ENCODE results near the gene ELFN1.

DNA sequence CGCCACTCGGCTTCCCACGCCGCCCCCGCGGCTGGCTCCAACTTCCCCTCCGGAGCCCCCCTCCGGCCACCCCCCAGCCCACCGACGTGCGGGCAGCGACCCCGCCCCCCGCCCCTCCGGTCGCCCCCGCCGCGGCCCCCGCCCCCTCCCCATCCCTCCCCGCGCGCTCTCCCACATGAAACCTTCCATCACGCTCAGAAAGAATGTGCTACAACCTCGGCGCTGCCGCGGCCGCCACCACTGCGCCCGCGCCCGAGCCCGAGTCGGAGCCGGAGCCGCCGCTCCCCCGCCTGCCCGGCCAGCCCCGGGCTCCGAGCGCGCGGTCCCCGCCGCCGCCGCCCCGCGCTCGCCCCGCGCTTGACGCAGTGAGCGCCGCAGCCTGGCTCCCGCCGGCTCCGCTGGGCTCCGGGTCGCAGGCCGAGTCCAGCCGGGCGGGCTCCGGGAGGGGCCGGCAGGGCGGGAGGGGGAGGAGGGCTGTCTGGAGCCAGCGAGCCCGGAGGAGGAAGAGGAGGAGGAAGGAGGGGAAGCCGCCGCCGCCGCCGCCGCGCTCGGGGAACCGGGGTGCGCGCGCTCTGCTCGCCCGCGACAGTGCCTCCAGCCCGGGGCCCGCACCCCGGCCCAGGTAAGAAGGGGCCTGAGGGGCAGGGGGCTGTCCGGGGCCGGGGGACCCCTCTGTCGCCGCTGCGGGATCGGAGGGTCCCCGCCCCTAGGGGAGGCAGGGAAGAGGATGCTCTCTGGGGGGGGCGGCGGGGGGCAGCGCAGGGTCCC lies 4.3 kb upstream of the ELFN1 start:
- TF ChIP-seq, protein P1, sequence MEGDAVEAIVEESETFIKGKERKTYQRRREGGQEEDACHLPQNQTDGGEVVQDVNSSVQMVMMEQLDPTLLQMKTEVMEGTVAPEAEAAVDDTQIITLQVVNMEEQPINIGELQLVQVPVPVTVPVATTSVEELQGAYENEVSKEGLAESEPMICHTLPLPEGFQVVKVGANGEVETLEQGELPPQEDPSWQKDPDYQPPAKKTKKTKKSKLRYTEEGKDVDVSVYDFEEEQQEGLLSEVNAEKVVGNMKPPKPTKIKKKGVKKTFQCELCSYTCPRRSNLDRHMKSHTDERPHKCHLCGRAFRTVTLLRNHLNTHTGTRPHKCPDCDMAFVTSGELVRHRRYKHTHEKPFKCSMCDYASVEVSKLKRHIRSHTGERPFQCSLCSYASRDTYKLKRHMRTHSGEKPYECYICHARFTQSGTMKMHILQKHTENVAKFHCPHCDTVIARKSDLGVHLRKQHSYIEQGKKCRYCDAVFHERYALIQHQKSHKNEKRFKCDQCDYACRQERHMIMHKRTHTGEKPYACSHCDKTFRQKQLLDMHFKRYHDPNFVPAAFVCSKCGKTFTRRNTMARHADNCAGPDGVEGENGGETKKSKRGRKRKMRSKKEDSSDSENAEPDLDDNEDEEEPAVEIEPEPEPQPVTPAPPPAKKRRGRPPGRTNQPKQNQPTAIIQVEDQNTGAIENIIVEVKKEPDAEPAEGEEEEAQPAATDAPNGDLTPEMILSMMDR (IDR thresholded peaks at IDR 0.05): no peak
- no peak for TF ChIP-seq POLR2A (IDR thresholded peaks at IDR 0.05)
